ENCODE measurements around the gene CMTR2.

CMTR2 gene

DNA sequence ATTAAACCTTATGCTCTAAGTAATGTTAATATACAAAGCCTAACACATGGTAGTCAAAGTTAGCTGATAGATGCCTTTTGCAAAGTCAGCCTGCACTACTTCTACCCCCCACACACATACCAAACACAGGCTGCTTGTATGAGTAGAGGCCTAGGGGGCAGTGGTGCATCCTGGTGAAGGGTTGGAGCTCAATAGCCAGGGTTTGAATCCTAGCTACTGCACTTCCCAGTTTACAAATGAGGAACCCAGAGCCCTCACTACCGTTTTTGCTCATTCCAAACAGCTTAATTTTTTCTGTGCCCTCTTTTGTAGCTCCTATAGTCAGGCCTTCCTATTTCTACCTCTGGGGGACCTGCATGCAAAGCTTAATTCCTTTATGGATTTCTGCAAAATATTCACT lies 39.8 kb downstream of the CMTR2 start:
- Mint-ChIP-seq H3K27ac (no peak overlapping the region), H3K9me3 (no peaks in the 10 kb centered on the region), H3K4me3 (no peak overlapping the region), H3K36me3 (ENCODE audit: low read depth) (no peaks in the 10 kb centered on the region), H3K4me1 (peaks cover under 1% of the 10 kb centered on the region), H3K27me3 (ENCODE audit: low read depth, poor library complexity) (peaks cover 4% of the 10 kb centered on the region)
- TF ChIP-seq, protein P1, sequence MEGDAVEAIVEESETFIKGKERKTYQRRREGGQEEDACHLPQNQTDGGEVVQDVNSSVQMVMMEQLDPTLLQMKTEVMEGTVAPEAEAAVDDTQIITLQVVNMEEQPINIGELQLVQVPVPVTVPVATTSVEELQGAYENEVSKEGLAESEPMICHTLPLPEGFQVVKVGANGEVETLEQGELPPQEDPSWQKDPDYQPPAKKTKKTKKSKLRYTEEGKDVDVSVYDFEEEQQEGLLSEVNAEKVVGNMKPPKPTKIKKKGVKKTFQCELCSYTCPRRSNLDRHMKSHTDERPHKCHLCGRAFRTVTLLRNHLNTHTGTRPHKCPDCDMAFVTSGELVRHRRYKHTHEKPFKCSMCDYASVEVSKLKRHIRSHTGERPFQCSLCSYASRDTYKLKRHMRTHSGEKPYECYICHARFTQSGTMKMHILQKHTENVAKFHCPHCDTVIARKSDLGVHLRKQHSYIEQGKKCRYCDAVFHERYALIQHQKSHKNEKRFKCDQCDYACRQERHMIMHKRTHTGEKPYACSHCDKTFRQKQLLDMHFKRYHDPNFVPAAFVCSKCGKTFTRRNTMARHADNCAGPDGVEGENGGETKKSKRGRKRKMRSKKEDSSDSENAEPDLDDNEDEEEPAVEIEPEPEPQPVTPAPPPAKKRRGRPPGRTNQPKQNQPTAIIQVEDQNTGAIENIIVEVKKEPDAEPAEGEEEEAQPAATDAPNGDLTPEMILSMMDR (IDR thresholded peaks at IDR 0.05) = no peak
- no peak for DNase-seq

- peaks cover 4% of the 10 kb centered on the region for H3K27me3 Mint-ChIP-seq (ENCODE audit: low read depth, poor library complexity)
- H3K9me3 Mint-ChIP-seq = no peaks in the 10 kb centered on the region
- H3K27ac Mint-ChIP-seq = no peak overlapping the region
- H3K36me3 Mint-ChIP-seq (ENCODE audit: low read depth) = no peaks in the 10 kb centered on the region
- no peaks in the 10 kb centered on the region for H3K4me1 Mint-ChIP-seq
- no peak overlapping the region for H3K4me3 Mint-ChIP-seq
- DNase-seq = no peak
- TF ChIP-seq, protein P1 (IDR thresholded peaks at IDR 0.05) = no peak
Measured at GRCh38 chr16:71247478-71247877, 41.7 kb downstream of the CMTR2 start.

- Mint-ChIP-seq H3K4me3 (no peak overlapping the region), H3K4me1 (no peaks in the 10 kb centered on the region)
Measured at GRCh38 chr16:71246309-71246708, 42.9 kb downstream of the CMTR2 start.

DNA sequence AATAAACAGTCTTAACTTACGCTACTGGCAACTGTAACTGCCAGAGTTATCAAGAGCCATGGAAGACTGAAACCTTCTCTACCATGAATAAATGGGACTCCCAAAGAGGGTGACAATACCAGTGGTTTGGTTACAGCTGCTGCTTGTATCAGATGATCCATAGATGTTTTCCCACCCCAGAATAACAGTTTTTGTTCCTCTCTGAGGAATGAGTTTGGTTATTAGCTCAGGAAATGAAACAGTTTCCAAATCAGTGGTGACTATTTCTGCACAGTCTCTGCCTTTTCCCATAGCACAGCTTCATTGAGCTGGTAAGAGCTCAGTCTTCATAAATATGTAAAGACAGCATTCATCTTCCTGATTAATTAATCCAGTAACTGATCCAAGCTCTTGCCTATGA lies 44.7 kb downstream of the CMTR2 start:
- no peak for DNase-seq
- TF ChIP-seq, protein P1 (IDR thresholded peaks at IDR 0.05) = no peak
- no peak overlapping the region for H3K27ac Mint-ChIP-seq
- peaks cover 8% of the 10 kb centered on the region for H3K27me3 Mint-ChIP-seq (ENCODE audit: low read depth, poor library complexity)
- no peaks in the 10 kb centered on the region for H3K9me3 Mint-ChIP-seq
- no peaks in the 10 kb centered on the region for H3K4me1 Mint-ChIP-seq
- H3K4me3 Mint-ChIP-seq = no peak overlapping the region
- H3K36me3 Mint-ChIP-seq (ENCODE audit: low read depth) = no peaks in the 10 kb centered on the region

More at GRCh38 chr16:71246309-71246708, 42.9 kb downstream of the CMTR2 start:
- no peak for DNase-seq
- TF ChIP-seq, protein P1 (IDR thresholded peaks at IDR 0.05) = no peak
- no peaks in the 10 kb centered on the region for H3K36me3 Mint-ChIP-seq (ENCODE audit: low read depth)
- no peaks in the 10 kb centered on the region for H3K9me3 Mint-ChIP-seq
- H3K27ac Mint-ChIP-seq = no peak overlapping the region
- H3K27me3 Mint-ChIP-seq (ENCODE audit: low read depth, poor library complexity) = peaks cover 4% of the 10 kb centered on the region

DNA sequence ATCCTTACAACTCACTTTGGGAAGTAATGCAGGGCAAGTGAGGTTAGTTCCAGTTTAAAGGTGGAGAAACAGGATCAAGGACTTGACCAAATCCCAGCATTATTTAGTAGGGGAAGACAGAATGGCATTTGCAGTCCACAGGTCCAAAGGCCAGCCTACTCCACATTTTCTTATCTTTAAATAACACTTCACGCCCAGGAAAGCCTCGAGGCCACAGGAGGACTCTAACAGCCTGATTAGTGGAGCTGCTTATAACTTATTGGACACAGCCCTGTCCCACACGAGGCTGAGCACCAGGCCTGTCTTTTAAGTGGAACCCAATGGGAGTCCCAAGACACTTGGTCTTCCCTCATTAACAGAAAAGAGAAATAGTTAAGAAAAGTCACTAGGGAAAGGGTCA lies 46.6 kb downstream of the CMTR2 start:
- no peak for DNase-seq
- H3K4me3 Mint-ChIP-seq = no peak overlapping the region
- no peak overlapping the region for H3K27ac Mint-ChIP-seq
- H3K4me1 Mint-ChIP-seq = no peaks in the 10 kb centered on the region
- TF ChIP-seq, protein P1 (IDR thresholded peaks at IDR 0.05) = no peak
- peaks cover 19% of the 10 kb centered on the region for H3K27me3 Mint-ChIP-seq (ENCODE audit: low read depth, poor library complexity)
- H3K36me3 Mint-ChIP-seq (ENCODE audit: low read depth) = no peaks in the 10 kb centered on the region
- no peaks in the 10 kb centered on the region for H3K9me3 Mint-ChIP-seq

DNA sequence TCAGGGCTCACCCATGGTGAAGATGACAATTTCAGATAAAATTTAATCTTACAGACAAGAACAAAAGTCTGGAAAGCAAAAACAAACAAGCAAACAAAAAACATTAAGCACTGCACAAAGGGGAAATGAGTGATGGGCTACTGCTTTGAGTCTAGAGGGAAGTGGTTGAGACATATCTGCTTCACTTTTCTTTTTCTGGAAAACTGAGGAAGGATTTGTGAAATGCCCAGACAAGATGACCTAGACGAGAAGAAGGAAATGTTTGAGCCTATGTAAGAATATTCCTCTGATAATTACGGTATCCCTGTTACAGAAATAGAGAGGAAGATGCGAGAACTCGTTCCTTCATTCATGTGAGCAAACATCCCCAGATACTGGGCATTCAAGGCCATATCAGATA lies 47.2 kb downstream of the CMTR2 start:
- H3K4me3 Mint-ChIP-seq = no peak overlapping the region
- no peak overlapping the region for H3K27ac Mint-ChIP-seq
- H3K36me3 Mint-ChIP-seq (ENCODE audit: low read depth) = no peaks in the 10 kb centered on the region
- H3K4me1 Mint-ChIP-seq = no peaks in the 10 kb centered on the region
- H3K9me3 Mint-ChIP-seq = peaks cover 3% of the 10 kb centered on the region
- TF ChIP-seq, protein P1 (IDR thresholded peaks at IDR 0.05) = no peak
- no peak for DNase-seq
- peaks cover 19% of the 10 kb centered on the region for H3K27me3 Mint-ChIP-seq (ENCODE audit: low read depth, poor library complexity)
